Measurements from ENCODE around the gene MDC1. TPM values are rescaled to one million over a fixed set of nuclear protein-coding genes. Genes with fewer than 3 reads are reported as not detected.
A peak's percentile ranks its signal among the peaks of the same experiment; 100 is the strongest.

Gene MDC1
- total RNA-seq, 1 experiment from 2014 or later, result 46.6 TPM

DNA sequence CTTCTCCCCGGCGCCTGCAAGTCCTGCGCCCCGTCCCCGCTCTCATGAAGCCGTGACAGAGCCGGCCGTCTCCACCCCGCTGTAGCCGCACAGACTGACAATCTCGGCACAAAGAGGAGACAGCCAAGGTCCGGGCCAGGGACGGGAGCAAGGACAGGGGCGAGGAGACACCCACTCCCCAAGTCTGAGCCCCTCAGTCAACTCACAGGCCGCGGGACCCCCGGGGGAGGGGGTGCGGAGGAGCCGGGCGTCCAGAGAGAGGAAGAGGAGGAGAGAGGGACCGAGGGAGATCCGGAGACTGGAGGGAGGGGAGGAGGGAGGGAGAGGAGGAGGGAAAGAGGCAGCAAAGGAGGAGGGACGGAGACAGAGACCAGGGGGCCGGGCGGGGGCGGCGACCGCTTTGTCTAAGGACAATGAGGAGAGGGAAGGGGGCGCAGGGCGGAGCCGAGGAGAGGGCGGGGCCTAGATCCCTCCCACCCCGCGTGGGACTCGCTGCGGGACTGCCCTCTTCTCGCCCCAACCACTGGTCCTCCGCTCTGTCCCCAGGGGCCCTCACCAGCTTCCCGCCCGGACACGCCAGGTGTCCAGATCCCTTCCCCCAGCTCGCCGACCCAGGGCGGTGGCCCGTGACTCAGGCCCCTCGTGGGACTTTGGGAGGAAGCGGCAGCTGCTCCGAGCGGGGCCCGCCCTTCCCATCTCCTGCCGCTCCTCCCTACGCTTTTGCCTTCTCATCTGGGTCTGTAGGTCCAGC, 30.0 kb downstream of the MDC1 start:
- POLR2A ChIA-PET, result interaction anchor here (1.1 kb wide), 1 partner anchor 30 kb away, joined by 6 read pairs; the partner anchor contains the start of gene MDC1
- CTCF ChIA-PET, result interaction anchor here (0.6 to 1.9 kb wide), 4 partner anchors 8 to 89 kb away, joined by 3 to 7 read pairs (median 3); partner anchors contain the start of genes FLOT1 and MDC1
- peak overlapping the region; percentile 82 for H3K4me3 Mint-ChIP-seq (ENCODE audit: unreplicated experiment)
- peaks cover 24% of the 10 kb centered on the region for H3K4me1 ChIP-seq
- no TSS peak for BruUV-seq (replicated peaks)
- TF ChIP-seq CTCF (IDR thresholded peaks at IDR 0.05; ENCODE audit: insufficient read depth in 1 of 2, low read depth in 1 of 2, low read length in 1 of 2, severe bottlenecking in 1 of 2, unreplicated experiment in 1 of 2), result no peak
- H3K36me3 Mint-ChIP-seq (ENCODE audit: insufficient read depth, unreplicated experiment), result peaks cover 10% of the 10 kb centered on the region
- H3K27me3 ChIP-seq (replicated peaks; ENCODE audit: control insufficient read depth, insufficient read depth, low read length), result no peaks in the 10 kb centered on the region
- peaks cover 44% of the 10 kb centered on the region for H3K4me1 Mint-ChIP-seq (ENCODE audit: low read depth, unreplicated experiment)
- H3K4me3 ChIP-seq (ENCODE audit: low read depth, low read length), result peak overlapping the region; percentile 78
- H3K9me3 ChIP-seq, result no peaks in the 10 kb centered on the region
- peak; percentile 79 to 86 for DNase-seq
- no peaks in the 10 kb centered on the region for H3K9me3 Mint-ChIP-seq (ENCODE audit: unreplicated experiment)
- no peaks in the 10 kb centered on the region for H3K27me3 Mint-ChIP-seq (ENCODE audit: insufficient read depth, unreplicated experiment)
- no peaks in the 10 kb centered on the region for H3K36me3 ChIP-seq (ENCODE audit: control insufficient read depth, insufficient read depth, low read length)
- peak overlapping the region; percentile 68 for H3K27ac Mint-ChIP-seq (ENCODE audit: unreplicated experiment)
- intact Hi-C loops (cut with micrococcal nuclease; ENCODE audit: unreplicated experiment), result no loop called here

DNA sequence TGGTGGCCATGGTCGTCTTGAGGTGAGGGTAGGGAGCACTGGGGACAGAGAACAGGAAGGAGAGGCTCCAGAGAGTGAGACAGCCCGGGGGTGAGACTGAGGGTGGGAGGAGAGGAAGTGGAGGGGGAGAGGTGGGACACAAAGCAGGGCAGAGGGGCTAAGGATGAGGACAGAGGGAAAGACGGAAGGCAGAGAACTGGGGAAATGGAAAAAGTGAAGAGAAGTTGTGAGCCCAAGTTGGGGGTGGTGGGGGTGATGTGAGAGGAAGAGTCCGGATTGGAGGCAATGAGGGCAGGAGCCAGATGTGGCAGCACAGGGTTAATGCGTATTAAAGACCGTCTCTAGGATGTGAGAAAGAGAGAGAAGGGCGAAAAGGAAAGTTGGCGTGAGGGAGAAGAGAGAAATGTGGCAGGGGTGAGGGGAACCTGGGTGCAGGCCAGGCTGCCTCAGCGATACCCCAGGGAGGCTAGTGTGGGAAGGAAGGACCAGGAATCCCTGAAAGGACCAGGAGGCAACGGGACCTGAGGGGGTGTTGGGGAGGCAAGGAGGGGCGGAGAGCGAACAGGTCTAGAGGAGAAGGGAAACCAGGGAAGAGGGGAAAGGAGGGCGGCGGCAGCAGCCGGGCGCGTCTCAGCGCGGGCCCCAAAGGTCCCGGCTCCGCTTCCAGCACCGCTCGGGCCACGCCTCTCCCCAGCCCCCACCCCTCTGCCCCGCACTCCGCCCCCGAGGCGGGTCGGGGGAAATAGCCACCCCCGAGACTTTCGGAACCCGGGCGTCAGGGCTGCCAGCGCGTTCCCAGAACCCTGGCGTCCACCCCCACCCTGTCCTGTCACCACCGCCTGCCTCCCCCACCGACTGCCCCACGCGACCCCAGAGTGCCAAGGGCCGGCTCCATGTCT, 30.8 kb downstream of the MDC1 start, which contains the start of gene PPP1R18:
PPP1R18 (minus strand) TSS at position 637 of the 899 bp plus-strand sequence; CDS start at position 10, 627 bp downstream.
- Histone ChIP-seq H3K27me3 (replicated peaks; ENCODE audit: control insufficient read depth, insufficient read depth, low read length) (no peaks in the 10 kb centered on the region), H3K4me1 (peaks cover 19% of the 10 kb centered on the region), H3K36me3 (ENCODE audit: control insufficient read depth, insufficient read depth, low read length) (no peaks in the 10 kb centered on the region), H3K9me3 (no peaks in the 10 kb centered on the region), H3K4me3 (ENCODE audit: low read depth, low read length) (peak within 1 kb of the TSS; percentile 78)
- intact Hi-C loops (cut with micrococcal nuclease; ENCODE audit: unreplicated experiment), result no loop called here
- Mint-ChIP-seq H3K36me3 (ENCODE audit: insufficient read depth, unreplicated experiment) (peaks cover 10% of the 10 kb centered on the region), H3K27me3 (ENCODE audit: insufficient read depth, unreplicated experiment) (no peaks in the 10 kb centered on the region), H3K4me3 (ENCODE audit: unreplicated experiment) (peak within 1 kb of the TSS; percentile 82), H3K27ac (ENCODE audit: unreplicated experiment) (peak within 1 kb of the TSS; percentile 68), H3K4me1 (ENCODE audit: low read depth, unreplicated experiment) (peaks cover 36% of the 10 kb centered on the region), H3K9me3 (ENCODE audit: unreplicated experiment) (no peaks in the 10 kb centered on the region)
- ChIA-PET CTCF (no interaction called here), POLR2A (no interaction called here)
- BruUV-seq (replicated peaks), result no TSS peak
- DNase-seq, result peak in 1 of 2 experiments; percentile 55
- no peak for TF ChIP-seq CTCF (IDR thresholded peaks at IDR 0.05; ENCODE audit: insufficient read depth in 1 of 2, low read depth in 1 of 2, low read length in 1 of 2, severe bottlenecking in 1 of 2, unreplicated experiment in 1 of 2)

Data from Caco-2 (cell line).